Panc1 (cell line): ENCODE data around the gene SPAG4. TPM values are rescaled to one million over a fixed set of nuclear protein-coding genes. Genes with fewer than 3 reads are reported as not detected.

Experiments used
- ATAC-seq: fragments of 200-7000 bp; cut with Tn5 transposase; 2 replicates; pipeline ENCODE4 v1.9.1; 2020; ENCODE audit warnings: mild to moderate bottlenecking, moderate library complexity
- BruUV-seq: library from RNA; stranded (reverse); fragments of 400-500 nt; replicated peaks from 2 replicates; lab custom pipeline; 2021; lab: Mats Ljungman, UMichigan
- CTCF ChIA-PET: fragments of 300-600 bp; sonication (Branson Sonifier 250); formaldehyde crosslinking; loops from one replicate; lab custom pipeline; 2022; ENCODE audit warnings: antibody characterized with exemption; lab: Charles Lee
- POLR2A ChIA-PET: fragments of 300-600 bp; sonication (Branson Sonifier 250); formaldehyde crosslinking; loops from one replicate; lab custom pipeline; 2022; ENCODE audit warnings: antibody characterized with exemption; lab: Charles Lee
- DNase-seq: peaks from one replicate; pipeline ENCODE4 v3.0.0-alpha.2; 2010; ENCODE audit warnings: low read depth, low spot score
- H3K27ac ChIP-seq: 2 replicates; pipeline ENCODE4 v1.5.1; 2011; ENCODE audit warnings: mild to moderate bottlenecking, low read length, inconsistent platforms
- H3K27me3 ChIP-seq: fragments of 200-500 bp; sonication (Bioruptor generic); 2 replicates; pipeline ENCODE4 v1.6.0; 2014; ENCODE audit warnings: low read length, inconsistent platforms; ENCODE audit not compliant: control insufficient read depth, insufficient read depth
- H3K36me3 ChIP-seq: fragments of 200-500 bp; sonication (Bioruptor generic); 2 replicates; pipeline ENCODE4 v1.5.1; 2014; ENCODE audit warnings: inconsistent platforms, mild to moderate bottlenecking, low read length, moderate library complexity; ENCODE audit not compliant: control insufficient read depth, insufficient read depth
- H3K4me1 ChIP-seq: 2 replicates; pipeline ENCODE4 v1.5.1; 2011; ENCODE audit warnings: inconsistent platforms, mild to moderate bottlenecking, low read length, moderate library complexity; ENCODE audit not compliant: control insufficient read depth, insufficient read depth
- H3K4me3 ChIP-seq, 2 experiments: 2 replicates each; pipeline ENCODE4 v1.5.1; 2011 to 2012; ENCODE audit warnings: low read depth in 2 of 2, low read length in 2 of 2, mild to moderate bottlenecking in 2 of 2, inconsistent platforms in 1 of 2, moderate library complexity in 1 of 2
- H3K9me3 ChIP-seq: fragments of 200-500 bp; sonication (Bioruptor generic); 2 replicates; pipeline ENCODE4 v1.5.1; 2014; ENCODE audit warnings: low read depth, mild to moderate bottlenecking, inconsistent platforms, low read length, moderate library complexity; ENCODE audit not compliant: control insufficient read depth, insufficient read depth
- POLR2AphosphoS5 ChIP-seq: IDR thresholded peaks from 2 replicates; pipeline ENCODE4 v1.6.1; 2012; ENCODE audit warnings: mild to moderate bottlenecking, low read depth, low read length, moderate library complexity
- SIN3A ChIP-seq: IDR thresholded peaks from 2 replicates; pipeline ENCODE4 v1.6.1; 2012; ENCODE audit warnings: low read depth, mild to moderate bottlenecking, low read length, moderate library complexity, borderline replicate concordance; ENCODE audit not compliant: insufficient read depth
- TCF7L2 ChIP-seq: IDR thresholded peaks from 2 replicates; pipeline ENCODE4 v1.6.1; 2011; ENCODE audit warnings: mild to moderate bottlenecking, low read depth, low read length, inconsistent platforms
- in situ Hi-C: cut with HindIII; loops from 2 replicates; pipeline ENCODE4 v1.10.0; 2016; ENCODE audit warnings: low sequenced_read_pairs, low pct_unique_long_range_greater_than_20kb
- intact Hi-C: fragments of 100-400 bp; cut with micrococcal nuclease; formaldehyde crosslinking; loops from one replicate; pipeline ENCODE4 v1.10.0; 2022; ENCODE audit not compliant: unreplicated experiment
- total RNA-seq: library from RNA; stranded (reverse); gene quantifications from one replicate; pipeline ENCODE4 v1.2.1, GENCODE V29; 2021; ENCODE audit not compliant: unreplicated experiment
- TF ChIP-seq, protein P1 (sequence below), 2 experiments: IDR thresholded peaks; 2 replicates each; pipeline ENCODE4 v1.6.1; 2011 to 2012; ENCODE audit warnings: low read depth in 2 of 2, control low read depth in 1 of 2, low read length in 1 of 2, mild to moderate bottlenecking in 1 of 2, moderate library complexity in 1 of 2; ENCODE audit not compliant: insufficient read depth in 1 of 2
- TF ChIP-seq, protein P2 (sequence below): fragments of 450-650 bp; IDR thresholded peaks from 2 replicates; pipeline ENCODE4 v1.5.1; 2017; ENCODE audit warnings: mild to moderate bottlenecking

The SPAG4 gene
- total RNA-seq, 1 experiment from 2014 or later = 17.6 TPM

DNA sequence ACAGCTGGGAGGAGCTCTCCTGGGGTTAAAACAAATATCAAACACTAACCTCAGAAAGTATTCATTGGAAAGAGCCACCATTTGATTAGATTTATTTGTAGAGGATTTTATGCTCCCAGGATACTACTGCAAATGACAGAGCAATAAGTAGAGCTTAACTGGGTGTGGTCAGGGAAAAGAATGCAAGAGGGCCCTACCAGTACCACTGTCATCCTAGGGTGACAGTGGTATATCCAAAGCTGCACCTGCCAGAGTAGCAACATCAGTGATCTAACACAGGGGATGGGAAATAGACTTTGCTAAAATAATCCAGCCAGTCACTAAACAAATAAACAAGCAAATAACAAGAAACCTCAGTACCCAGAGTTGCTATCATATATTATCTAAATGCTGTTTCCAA is 44.1 kb upstream of the SPAG4 start:
- no TSS peak for BruUV-seq
- POLR2A ChIA-PET = no interaction called here
- TF ChIP-seq, protein P1, sequence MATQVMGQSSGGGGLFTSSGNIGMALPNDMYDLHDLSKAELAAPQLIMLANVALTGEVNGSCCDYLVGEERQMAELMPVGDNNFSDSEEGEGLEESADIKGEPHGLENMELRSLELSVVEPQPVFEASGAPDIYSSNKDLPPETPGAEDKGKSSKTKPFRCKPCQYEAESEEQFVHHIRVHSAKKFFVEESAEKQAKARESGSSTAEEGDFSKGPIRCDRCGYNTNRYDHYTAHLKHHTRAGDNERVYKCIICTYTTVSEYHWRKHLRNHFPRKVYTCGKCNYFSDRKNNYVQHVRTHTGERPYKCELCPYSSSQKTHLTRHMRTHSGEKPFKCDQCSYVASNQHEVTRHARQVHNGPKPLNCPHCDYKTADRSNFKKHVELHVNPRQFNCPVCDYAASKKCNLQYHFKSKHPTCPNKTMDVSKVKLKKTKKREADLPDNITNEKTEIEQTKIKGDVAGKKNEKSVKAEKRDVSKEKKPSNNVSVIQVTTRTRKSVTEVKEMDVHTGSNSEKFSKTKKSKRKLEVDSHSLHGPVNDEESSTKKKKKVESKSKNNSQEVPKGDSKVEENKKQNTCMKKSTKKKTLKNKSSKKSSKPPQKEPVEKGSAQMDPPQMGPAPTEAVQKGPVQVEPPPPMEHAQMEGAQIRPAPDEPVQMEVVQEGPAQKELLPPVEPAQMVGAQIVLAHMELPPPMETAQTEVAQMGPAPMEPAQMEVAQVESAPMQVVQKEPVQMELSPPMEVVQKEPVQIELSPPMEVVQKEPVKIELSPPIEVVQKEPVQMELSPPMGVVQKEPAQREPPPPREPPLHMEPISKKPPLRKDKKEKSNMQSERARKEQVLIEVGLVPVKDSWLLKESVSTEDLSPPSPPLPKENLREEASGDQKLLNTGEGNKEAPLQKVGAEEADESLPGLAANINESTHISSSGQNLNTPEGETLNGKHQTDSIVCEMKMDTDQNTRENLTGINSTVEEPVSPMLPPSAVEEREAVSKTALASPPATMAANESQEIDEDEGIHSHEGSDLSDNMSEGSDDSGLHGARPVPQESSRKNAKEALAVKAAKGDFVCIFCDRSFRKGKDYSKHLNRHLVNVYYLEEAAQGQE (IDR thresholded peaks at IDR 0.05; ENCODE audit: insufficient read depth in 1 of 2, low read depth in 2 of 2, low read length in 1 of 2) = no peak
- TF ChIP-seq TCF7L2 = no peak
- no peak for TF ChIP-seq POLR2AphosphoS5
- no peak for TF ChIP-seq SIN3A
- TF ChIP-seq, protein P2, sequence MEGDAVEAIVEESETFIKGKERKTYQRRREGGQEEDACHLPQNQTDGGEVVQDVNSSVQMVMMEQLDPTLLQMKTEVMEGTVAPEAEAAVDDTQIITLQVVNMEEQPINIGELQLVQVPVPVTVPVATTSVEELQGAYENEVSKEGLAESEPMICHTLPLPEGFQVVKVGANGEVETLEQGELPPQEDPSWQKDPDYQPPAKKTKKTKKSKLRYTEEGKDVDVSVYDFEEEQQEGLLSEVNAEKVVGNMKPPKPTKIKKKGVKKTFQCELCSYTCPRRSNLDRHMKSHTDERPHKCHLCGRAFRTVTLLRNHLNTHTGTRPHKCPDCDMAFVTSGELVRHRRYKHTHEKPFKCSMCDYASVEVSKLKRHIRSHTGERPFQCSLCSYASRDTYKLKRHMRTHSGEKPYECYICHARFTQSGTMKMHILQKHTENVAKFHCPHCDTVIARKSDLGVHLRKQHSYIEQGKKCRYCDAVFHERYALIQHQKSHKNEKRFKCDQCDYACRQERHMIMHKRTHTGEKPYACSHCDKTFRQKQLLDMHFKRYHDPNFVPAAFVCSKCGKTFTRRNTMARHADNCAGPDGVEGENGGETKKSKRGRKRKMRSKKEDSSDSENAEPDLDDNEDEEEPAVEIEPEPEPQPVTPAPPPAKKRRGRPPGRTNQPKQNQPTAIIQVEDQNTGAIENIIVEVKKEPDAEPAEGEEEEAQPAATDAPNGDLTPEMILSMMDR = no peak

DNA sequence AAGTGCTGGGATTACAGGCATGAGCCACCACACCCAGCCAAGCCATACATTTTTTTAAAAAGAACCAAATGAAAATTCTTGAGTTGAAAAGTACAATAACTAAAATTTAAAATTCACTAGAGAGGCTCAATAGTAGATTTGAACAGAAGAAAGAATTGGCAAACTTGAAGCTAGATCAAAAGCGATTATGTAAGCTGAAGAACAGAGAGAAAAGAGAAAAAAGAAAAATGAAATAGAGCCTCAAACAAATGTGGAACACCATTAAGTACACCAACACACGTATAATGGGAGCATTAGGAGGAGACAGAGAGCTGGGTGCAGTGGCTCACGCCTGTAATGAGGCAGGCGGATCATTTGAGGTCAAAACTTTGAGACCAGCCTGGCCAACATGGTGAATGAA is 42.8 kb upstream of the SPAG4 start:
- Histone ChIP-seq H3K27me3 (no peaks in the 10 kb centered on the region), H3K36me3 (no peaks in the 10 kb centered on the region), H3K9me3 (no peaks in the 10 kb centered on the region), H3K4me1 (no peaks in the 10 kb centered on the region), H3K27ac (no peak overlapping the region), H3K4me3 (no peak overlapping the region)
- DNase-seq (no peak), ATAC-seq (no peak)
- no peak for TF ChIP-seq POLR2AphosphoS5
- no peak for TF ChIP-seq SIN3A
- TF ChIP-seq, protein P1 (IDR thresholded peaks at IDR 0.05; ENCODE audit: insufficient read depth in 1 of 2, low read depth in 2 of 2, low read length in 1 of 2) = no peak
- TF ChIP-seq TCF7L2 = no peak
- TF ChIP-seq, protein P2 = no peak
- in situ Hi-C loops (no loop called here), intact Hi-C loops (no loop called here)
- no TSS peak for BruUV-seq
- CTCF ChIA-PET = no interaction called here
- POLR2A ChIA-PET = interaction anchor here (0.7 kb wide), 1 partner anchor 9 kb away, joined by 3 read pairs; no protein-coding TSS in a partner anchor

More for the DNA sequence above, 44.1 kb upstream of the SPAG4 start:
- Histone ChIP-seq H3K4me3 (no peak overlapping the region), H3K27ac (no peak overlapping the region), H3K4me1 (no peaks in the 10 kb centered on the region), H3K9me3 (no peaks in the 10 kb centered on the region), H3K27me3 (no peaks in the 10 kb centered on the region), H3K36me3 (no peaks in the 10 kb centered on the region)
- DNase-seq (no peak), ATAC-seq (no peak)
- in situ Hi-C loops = no loop called here
- intact Hi-C loops = no loop called here
- CTCF ChIA-PET = no interaction called here
